ENCODE data around the gene CAMKV.
"Not testable (repeated sequence)": the region's sequence is repeated elsewhere in the genome, so short reads cannot be mapped to it uniquely, and the experiment has no call there.

Gene CAMKV, protein sequence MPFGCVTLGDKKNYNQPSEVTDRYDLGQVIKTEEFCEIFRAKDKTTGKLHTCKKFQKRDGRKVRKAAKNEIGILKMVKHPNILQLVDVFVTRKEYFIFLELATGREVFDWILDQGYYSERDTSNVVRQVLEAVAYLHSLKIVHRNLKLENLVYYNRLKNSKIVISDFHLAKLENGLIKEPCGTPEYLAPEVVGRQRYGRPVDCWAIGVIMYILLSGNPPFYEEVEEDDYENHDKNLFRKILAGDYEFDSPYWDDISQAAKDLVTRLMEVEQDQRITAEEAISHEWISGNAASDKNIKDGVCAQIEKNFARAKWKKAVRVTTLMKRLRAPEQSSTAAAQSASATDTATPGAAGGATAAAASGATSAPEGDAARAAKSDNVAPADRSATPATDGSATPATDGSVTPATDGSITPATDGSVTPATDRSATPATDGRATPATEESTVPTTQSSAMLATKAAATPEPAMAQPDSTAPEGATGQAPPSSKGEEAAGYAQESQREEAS

GRCh38 chr3:49869525-49870126 is at the start of gene CAMKV:
CAMKV (minus strand) TSS chr3:49869906; CDS start chr3:49862388, 7,518 bp downstream.
- DNase-seq = peak; percentile 17

GRCh38 chr3:49917806-49918590 is 48.3 kb upstream of the CAMKV start:
- DNase-seq = not testable (repeated sequence)

GRCh38 chr3:49916686-49917085 is 47.0 kb upstream of the CAMKV start:
- DNase-seq = no peak

- no peak for DNase-seq
Measured at GRCh38 chr3:49914906-49915305, 45.2 kb upstream of the CAMKV start.

- no peak for DNase-seq
Measured at GRCh38 chr3:49912881-49913281, 43.2 kb upstream of the CAMKV start.

DNA sequence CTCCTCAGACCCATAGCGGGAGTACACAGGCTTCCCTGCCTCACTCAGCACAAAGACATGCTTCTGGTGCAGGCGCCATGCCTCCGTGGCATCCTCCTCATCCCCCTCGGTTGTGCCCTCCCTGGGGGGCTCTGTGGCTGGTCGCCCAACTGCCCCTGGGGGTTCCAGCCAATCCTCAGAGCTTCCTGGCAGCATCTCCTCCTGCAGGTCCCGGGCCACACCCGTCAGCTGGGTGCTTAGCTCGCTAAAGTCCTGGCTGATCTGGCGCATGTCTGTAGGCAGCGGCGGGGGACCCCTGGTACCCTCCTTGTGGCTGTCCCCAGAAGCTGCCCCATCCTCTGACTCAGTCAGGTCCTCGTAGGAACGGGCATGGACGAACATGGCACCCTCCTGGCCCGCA is 41.9 kb upstream of the CAMKV start:
- no peak for DNase-seq

- no peak for DNase-seq
Measured at GRCh38 chr3:49911124-49911420, 41.4 kb upstream of the CAMKV start.

- no peak for DNase-seq
Measured at GRCh38 chr3:49910409-49911123, 40.9 kb upstream of the CAMKV start.

DNA sequence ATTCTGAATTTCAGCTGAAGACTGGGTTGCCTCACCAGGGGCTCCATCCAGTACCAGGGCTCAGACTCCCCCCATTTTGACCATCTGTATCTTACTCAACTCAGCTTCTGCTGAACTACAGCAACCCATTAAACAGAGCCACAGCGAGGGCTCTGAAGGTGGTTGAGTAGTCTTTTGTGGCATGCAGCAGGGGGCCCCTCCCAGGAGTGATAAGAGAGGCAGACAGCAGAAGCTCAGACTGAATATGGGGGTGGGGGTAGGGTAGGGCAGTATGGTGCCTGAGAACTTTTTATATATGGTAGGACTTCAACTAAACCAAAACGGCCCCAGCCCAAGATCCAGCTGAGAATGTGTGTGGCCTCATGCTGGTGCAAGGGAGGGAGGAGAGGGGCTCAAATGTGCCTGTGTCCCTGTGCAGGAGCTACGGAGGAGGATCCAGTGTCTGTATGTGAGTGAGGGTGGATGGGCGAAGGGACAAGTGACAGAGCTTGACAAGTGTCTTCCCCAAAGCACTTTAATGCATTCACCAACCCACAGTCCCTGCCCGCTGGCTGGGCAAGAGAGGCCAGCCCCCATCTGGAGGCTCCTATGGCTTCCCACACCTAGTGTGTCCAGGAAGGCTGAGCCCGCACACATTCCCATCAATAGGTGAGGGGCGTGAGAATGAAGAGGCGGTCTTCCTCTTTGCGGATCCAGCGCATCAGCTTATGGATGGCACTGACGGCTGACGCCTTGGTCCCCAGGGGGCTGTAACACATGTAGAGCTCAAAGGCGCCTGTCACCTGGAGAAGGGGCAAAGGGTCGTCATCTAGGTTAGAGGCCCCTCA is 38.9 kb upstream of the CAMKV start:
- no peak for DNase-seq

DNA sequence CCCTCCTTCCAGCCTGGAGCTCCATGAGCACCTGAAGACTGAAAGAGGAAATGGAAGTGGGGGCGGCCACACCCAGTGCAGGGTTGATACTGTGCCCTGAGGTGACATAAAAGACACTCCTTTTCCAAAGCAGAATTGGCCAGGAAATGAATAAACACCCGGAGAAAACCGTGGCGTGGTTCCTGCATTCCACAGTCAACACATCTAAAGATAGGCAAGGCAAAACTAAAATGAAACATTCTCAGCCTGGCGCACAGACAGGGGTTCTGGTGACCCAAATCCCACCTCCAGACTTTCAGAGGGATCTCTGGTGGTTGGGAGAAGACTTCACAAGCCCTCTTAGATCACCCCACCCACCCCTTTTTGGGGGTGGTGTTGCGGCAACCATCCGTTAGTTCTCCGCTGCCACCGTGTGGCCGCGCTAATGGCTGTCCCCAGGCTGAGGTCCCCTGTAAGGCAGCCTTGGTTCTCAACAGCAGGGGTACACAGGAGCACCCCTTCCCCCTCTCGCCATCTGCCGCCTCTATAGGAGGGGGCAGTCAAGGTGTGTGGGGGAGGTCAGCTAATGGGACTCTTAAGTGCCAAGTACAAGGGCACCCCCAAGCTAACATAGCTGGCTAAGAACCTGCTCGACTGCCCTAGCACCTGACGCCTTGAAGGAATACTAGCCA is 36.5 kb upstream of the CAMKV start:
- peak; percentile 50 for DNase-seq

DNA sequence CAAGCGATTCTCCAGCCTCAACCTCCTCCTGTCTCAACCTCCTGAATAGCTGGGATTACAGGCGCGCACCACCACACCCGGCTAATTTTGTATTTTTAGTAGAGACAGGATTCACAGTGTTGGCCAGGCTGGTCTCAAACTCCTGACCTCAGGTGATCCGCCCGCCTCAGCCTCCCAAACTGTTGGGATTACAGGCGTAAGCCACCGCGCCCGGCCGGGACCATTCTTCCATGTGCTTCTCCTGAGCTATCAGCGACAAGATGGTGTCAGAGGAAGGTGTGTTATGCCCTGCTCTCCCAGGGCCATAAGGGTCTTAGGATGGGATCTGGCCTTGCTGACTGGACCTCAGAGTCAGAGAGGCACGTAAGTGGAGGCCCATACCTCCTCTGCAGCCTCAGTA is 34.7 kb upstream of the CAMKV start:
- not testable (repeated sequence) for DNase-seq

DNA sequence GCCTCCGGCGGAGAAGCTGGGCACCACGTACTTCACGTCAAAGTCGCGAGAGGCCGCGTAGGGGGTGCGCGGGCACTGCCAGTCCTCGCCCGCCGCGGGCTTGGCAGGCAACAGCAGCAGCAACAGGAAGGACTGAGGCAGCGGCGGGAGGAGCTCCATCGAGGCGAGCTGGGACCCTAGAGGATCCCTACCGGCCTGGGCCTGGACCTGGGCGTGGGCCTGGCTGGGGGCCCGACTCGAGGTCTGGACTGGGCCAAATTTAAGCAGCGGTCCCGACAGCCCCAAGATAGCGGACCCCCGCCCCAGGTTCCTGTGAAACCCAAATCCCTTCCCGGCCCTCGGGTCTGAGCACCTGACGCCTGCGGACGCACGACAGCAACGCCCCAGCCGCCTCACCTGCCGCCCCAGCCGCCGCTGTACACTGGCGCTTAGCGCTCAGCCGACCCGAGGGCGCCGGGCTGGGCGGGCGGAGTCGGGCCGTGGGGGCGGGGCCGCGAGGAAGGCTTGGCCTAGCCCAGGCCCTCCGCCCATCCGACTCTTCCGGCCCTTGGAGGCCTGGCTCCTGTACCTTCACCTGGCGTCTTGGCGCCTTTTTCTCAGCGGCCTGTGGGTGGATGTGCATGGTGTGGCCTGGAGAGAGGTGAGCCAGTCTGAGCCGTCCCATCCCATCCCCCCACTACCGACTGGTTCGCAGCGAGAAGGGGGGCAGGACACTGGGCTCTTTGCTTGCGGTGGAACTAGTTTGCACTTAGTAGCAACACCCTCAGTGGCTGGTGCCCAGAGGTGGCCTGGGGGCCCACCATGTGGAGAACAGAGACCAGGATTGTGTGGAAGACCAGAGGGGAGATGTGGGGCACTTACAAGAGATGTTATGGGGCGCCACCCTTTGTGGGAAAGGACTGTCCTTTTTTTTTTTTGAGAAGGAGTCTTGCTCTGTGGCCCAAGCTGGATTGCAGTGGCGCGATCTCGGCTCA is 34.0 kb upstream of the CAMKV start, which contains the start of gene MST1R:
Gene MST1R, minus strand, starts transcription at position 423 of the 974 bp plus-strand sequence. Its CDS starts 264 bp downstream, at position 159.
- DNase-seq = peak; percentile 79

DNA sequence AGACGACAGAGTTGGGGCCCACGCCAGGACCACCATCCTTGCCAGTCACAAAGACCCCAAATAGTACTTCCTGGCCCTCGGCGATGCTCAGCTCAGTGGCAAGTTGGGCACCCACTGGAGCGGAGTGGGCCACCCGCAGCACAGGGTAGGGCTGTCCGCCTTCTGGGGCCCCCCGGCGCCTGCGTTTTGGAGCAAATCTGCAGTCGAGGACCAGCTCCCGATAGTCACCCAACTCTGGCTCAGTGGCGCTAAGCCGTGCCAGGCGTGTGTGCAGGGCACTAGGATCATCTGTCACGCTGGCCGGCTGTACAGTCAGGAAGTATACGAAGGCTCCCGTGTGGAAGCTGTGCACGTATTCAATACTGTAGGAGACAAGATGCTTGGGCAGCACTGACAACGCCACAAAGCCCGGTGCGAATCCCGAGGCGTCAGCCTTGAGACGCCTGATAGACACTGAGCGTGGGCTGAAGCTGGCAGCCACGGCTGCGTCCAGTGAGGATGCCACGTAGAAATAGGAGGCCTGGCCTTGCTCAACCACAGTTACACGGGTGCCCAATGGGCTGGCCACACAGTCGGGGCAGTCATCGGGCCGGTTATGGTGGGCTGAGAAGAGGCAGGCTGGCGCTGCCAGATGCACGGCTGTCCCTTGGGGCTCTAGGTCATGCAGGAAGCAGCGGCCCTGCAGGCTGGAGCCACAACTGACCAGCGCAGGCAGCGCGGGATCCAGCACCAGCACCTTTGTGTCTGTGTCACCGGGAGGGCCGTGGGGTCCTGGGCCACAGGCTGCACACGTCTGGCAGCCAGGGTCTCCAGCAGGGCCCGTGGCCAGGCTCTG is 33.0 kb upstream of the CAMKV start:
- DNase-seq = no peak

GRCh38 chr3:49901366-49902339 is 31.9 kb upstream of the CAMKV start:
- DNase-seq = no peak

- no peak for DNase-seq
Measured at GRCh38 chr3:49900491-49901153, 30.9 kb upstream of the CAMKV start.

- DNase-seq = no peak
Measured at GRCh38 chr3:49899815-49900214, 30.1 kb upstream of the CAMKV start.

DNA sequence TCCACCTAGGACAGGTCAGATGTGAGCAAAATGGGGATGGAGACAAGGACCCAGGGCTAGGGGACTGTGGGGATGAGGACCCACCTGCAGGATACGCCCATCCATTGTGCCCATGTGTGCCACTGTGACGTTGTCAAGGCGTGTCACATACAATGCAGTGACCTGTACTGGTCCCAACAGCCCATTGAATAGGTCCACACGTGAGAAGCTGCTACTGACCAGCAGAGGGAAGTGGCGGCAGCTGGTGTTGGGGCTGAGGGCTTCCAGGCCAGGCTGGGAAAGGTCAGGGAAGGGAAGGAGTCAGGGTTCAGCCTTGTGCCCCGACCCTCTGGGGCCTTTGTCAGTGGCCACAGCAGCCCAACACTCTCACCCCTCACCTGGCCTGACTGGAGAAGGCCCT is 29.3 kb upstream of the CAMKV start:
- no peak for DNase-seq
